RKO (cell line): ENCODE measurements around the gene LHX3.

Source experiments
- DNase-seq: peaks from one replicate; pipeline ENCODE4 v3.0.0-alpha.2; 2016; ENCODE audit warnings: low spot score

LHX3 gene

DNA sequence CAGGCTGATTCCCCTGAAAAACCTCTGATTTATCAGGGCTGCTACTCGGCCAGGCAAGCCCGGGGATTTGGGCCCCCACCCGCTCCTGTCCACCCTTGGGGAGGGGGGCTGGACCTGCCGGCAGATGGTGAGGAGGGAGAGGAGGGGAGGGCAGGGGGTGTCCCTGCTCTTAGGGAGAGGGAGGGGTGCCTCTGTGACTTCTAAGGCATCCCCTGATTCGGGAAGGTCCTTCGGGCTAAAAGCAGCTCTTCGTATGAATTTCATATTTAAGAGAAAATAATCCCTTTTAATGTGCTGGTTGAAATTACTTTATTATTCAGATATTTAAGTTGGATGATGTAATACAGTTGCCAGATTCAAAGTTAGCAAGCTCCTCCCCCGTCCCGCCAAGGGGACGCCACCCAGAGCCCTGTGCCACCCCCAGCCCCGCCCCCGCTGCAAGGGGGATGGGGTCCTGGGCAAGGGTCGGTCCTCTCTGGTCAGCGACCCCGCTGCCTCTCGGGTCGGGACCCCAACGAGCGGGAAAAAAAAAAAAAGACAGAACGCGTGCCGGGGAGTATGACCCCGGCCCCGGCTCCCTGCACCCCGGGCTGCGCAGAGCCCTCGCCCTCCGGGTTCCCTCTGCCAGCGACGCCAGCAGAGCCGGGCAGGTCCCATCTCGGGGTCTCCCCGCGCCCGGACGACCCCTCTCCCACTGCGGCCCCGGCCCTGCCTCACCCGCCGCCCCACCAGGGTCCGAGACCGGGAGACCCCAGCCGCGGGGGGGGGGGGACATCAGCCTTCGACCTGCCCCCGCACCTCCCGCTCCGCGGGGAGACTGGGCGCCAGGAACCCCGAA is 12.4 kb downstream of the LHX3 start:
- no peak for DNase-seq

DNA sequence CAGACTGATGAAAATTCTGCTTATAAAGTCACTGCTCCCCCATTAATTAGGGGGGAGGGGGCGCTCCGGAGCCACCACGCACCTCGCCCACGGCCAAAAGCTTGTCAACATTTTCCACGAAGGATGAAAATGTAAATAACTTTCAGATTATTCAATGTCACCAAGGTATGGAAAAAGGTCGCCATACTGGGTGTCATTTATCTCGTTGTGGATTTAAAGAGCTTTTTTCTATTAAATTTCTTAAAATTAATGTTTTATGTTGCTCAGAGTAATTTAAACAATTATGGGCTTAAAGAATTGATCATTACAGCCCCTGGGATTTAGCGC is 13.0 kb downstream of the LHX3 start:
- no peak for DNase-seq

DNA sequence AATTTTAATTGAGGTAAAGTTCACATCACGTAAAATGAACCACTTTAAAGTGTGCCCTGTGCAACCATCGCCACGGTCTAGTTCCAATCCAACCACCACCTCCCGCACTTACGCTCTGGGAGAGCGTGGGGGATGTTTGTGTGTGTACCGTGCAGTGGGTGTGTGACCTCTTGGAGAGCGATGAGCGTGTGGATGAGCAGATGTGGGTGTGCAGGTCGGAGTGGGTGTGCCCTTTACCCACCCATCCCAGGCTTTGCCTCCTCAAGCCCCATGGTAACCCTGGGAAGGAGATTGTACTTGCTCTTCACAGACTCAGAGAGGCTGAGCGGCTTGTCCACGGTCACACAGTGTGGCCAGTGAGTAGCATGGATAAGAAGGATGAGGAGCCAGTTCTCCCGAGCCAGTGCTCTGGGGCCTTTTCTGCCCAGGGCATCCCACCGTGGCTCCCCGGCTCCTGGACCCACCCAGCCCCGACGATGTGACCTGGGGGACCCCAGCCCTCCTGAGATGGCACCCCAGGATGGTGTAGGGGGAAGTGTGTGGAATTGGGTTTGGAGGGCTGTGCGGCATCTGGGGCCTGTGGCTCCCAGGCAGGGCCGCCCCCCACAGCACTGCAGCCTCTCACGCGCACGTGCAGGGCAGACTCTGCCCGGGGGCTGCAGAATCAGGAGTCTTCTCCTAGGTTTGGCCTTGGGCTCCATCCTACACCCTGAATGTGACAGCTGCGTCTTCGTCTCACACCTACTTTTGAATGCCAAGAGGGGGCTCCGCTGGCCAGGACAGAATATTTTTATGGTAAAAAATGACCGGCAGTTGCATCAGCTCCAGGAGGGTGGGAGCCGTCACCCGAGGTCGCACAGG is 13.6 kb downstream of the LHX3 start:
- DNase-seq, result no peak

DNA sequence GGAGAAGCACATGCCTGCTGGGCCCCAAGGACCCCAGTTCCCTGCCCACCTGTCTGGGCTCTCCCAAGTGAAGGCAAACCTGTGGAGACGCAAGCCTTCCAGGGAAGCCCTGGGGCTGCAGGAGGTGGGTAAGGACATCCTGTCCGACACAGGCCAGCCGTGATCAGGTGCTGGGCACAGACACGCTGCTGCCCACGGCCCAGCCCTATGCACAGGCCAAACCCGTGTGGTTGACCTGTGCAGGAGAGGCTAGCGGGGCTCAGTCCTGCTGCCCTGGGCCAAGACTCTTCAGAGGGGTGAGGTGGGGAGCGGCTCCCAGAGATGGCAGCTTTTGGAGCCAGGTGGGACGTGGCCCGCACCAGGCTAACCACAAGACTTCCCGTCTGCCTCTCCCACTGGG is 14.3 kb downstream of the LHX3 start:
- DNase-seq, result no peak

DNA sequence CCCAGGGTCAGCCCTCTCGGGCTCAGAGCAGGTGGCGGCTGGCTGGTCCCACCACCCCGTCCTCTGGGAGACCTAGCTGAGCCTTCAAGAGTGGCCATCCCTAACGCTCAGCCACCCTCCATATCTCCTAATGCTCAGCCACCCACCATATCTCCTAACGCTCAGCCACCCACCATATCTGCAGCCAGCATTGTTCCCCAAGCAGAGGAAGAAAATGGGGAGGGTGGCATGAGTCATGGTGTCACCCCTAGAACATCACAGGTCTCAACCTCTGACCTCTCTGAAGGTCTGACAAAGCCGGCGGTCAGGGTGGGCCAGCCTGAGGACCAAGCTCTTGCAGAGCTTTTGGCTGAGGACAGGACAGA is 14.7 kb downstream of the LHX3 start:
- DNase-seq, result no peak

DNA sequence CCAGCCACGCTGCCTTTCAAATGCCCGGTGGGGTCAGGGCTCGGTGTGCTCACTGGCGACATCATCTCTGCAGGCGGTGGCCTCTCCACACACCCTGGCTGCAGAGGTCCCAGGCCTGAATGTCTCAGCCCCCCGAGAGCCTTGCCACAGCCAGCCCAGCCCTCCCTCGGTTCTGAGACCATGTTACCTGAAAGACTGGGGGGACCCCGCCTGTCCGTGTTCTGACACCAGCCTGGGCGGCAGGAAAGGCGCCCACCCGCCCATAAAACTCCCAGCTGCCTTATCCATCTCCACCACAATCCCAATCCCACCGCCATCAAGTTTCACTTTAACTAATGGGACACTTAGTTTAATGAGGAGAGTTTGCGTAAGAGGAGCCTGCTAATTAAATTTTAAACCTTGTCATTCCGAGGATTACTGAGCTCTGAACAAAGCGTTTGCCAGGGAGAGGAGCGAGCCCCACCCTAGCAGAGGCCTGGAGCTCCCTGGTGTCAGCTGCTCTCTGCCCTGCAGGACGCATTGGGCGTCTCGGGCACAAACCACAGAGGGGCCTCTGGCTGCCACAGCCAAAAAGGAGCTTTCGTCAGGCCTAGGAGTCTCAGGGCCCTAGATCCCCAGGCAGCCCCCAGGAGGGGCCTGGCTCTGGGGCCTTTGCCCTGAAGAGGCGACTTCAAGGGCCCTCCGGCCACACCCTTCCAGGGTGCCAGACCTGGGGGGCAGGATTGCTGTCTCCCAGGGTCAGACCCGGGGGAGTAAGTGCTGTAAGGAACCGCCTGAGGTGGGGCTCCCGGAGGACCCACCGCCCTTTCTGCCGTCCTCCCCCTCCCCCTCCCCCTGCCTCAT is 15.3 kb downstream of the LHX3 start:
- no peak for DNase-seq

DNA sequence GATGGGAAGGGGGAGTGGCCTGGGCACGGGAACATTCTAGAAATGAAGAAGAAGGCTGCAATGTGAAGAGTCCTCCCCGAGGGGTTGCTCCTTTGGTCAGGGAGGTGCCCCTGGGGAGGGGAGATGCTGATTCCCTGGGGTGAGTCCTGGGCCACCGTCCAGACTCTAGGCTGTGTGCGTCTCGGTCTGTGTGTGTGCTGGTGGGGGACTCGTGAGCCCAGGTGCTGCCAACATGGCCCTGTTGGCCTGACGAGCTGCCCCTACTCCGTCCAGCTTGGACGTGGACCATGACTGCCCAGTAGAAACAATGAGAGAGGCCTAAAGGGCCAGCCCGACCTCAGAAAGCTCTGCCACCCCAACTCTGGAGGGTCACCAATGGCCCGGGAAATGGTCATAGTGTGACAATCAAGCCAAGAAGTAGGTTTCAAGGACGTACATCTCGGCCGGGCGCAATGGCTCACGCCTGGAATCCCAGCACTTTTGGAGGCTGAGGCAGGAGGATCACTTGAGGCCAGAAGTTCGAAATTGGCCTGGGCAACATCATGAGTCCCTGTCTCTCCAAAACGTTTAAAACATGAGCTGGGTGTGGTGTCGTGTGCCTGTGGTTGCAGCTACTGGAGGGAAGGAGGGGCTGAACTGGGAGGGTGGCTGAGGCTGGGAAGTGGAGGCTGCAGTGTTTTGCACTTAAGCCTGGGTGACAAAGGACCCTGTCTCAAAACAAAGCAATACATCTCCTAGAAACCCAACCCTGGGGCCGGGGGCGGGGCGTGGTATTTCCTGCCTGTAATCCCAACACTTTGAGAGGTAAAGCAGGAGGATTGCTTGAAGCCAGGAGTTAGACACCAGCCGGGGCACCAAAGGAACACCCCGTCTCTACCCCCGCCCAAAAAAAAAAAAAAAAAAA is 17.0 kb downstream of the LHX3 start:
- no peak for DNase-seq

DNA sequence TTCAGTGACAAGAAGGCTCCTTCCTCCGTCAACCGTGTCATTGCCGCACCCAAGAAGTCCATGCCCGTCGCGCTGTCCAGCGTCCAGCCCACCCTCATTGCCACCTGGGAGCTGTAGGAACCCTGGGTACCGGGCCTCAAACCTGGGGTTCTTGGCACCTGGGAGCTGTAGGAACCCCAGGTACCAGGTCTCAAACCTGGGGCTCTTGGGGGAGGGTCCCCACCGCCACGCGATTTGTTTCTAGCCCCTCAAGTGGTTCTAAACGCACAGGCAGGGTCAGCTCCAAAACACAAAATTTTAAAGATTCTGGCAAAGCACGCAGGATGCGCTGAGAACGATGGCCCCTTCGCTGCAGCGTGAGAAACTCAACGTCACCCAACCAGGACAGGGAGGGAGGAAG is 17.7 kb downstream of the LHX3 start:
- no peak for DNase-seq

DNA sequence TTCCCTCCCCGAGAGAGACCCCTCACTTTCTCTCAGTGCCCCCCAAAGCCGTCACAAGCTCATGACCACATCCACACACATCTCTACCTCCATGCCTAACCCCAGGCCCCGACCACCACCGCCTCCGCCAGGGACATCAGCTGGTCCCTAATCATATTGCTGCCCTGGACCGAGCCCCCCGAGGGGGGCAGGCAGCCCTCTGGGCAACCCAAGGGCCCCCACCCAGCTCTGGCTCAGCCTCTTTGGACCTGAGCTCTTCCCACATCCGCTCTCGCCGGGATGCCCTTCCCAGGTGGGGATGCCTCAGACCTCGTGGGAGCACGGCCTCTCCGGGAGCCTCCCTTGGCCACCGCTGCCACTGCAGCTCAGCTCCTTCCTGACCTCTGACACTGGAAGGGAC is 18.5 kb downstream of the LHX3 start:
- no peak for DNase-seq

DNA sequence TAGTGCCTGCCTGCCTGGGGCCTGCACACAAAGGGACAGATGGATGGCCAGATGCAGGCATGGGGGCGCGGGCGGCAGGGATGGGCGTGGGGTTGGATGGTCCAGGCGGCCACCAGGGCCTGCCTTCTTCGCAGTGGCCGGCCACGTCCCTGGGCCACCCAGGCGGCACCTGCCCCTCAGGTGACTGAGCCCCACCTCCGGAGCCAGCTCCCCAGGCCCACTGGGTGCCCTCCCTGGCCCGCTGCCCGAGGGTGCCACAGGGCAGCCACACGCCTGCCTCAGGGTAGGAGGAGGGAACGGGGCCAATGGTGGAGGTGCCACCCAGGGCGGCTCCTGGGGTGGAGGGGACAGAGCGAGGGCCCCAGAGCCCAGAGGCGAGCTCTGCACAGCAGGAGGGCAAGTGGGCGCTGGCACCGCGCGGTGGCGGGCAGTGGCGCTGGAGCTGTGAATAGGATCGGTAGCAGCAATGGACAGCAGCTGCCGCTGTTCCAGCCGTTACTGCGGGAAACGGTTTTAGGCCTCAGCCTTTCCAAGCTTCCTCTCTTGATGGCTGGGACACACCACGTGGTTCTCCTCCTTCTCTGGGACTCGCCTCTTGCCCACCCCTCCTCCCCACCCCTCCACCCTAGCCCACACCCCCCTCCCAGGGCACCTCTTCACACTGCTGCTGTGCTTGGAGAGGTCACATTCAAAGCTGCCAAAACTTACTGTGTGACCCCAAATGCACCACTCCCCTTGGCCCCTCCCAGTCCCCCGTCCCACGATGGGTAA is 19.1 kb downstream of the LHX3 start:
- DNase-seq, result no peak

DNA sequence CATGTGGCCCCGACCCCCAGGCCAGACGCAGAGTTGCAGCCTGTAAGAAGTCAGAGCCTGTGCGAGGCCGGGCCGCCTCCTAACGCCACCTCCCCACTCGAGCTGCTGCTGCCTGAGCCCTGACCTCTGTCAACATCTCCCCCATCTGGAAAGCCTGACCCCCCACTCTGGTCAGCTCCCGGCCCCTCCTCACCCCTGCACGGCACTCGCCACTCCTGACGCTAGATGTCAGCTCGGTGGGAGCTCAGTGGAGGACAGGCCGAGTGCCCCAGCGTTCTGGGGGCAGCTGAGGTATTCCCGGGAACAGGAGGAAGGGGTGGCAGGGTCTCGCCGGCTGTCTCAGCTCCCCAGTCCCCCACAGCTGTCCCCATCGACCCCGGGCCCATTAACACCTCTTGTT is 19.9 kb downstream of the LHX3 start:
- no peak for DNase-seq

DNA sequence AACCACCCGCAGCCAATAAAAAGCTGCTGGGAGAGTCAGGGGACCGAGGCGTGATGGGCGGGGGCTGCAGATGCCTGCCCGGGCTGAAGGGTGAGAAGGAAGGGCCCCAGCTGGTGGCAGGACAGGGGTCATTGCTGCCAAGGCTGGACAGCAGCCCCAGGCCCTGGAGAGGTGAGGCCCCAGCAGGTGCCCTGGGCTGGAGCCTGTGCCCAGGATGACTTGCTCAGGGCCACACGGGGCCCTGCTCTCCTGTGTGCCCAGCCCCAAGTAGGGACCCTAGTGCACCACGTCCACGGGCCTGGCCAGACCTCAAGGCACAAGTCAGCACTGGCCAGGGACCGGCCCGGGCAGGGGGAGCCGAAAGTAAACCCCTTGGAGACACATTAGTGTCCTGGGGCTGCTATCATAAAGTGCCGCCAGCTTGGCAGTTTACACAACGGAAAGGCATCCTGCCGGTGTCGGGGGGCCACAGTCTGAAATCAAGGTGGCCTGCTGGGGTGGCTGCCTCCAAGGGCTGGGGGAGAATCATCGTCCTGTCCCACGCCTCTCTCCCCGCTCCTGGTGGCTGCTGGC is 22.0 kb downstream of the LHX3 start:
- no peak for DNase-seq

DNA sequence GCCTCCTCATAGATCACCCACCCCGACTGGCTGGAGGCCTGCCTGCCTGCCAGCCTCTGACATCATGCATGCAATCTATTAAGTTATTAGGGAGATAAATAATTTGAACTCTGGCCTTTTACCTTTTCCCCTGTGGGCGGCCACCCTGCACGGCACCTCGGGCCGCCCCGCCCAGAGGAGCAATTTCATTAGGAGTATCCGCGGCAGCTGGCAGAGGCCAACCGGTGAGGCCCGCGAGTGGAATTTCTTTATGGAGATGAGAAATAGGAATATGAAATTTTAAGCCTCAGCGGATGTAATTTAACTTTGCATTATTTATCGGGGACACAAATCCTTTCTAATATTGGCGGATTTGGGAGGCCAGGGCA is 22.5 kb downstream of the LHX3 start:
- DNase-seq, result no peak

DNA sequence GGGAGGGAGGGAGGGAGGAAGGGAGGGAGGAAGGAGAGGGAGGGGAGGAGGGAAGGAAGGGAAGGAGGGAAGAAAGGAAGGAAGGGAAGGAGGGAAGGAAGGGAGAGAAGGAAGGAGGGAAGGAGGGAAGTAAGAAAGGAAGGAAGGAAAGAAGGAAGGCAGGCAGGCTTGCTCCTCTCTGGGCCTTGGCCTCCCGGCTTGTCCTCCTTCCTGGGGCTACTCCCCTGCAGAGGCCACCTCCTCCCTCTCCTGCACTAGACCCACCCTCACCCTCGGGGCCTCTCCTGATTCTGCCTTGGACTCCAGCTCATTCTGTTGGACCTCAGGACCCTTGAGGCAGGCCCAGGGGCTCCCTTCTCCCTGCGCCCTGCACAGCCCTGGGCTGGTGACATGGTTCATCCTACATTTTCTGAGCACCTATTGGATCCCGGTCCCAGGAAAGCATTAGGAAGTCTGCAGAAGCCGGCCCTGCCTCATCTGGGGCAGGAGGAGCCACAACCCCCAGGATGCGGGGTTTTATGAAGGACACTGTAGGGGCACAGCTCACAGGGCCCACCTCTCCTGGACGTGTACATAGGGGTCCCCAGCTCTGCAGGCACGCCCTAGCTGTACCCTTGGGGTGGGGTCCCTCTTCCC is 23.0 kb downstream of the LHX3 start:
- DNase-seq, result no peak

DNA sequence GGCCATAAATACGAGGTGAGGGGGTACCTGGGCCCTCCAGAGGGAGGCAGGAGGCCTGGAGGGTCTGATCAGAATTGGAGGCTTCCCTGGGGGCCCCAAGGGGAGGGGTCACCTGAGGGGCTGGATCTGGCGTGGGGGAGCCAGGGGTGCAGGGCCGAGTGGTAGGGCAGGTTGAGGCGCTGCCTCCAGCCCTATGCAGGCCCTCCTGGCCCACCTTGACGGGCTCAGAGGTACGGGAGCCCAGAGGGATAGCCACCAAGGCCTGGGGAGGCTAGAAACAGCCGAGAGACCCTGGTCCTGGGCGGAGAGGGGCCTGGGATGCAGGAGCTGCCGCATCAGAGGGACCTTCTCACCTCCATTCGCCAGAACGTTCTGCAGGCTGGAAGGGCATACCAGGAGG is 24.3 kb downstream of the LHX3 start:
- DNase-seq, result no peak

DNA sequence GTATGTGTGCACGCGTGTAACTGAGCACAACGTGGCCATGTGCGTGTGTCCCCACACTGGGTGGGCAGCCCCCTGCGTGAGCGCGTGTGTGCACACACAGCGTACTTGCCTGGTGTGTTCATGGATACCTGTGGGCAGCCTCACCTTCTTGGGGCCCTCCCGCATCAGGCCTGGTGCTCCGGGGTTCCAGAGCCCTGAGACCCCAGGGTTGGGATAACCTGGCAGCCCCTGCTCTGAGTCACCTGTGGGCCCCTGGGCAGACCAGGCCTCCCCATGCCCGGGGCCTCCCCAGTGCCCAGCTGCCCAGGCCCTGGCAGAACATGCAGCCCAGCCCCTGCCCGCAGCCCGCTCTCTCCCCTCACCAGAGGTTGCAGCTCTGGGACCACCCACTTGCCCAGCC is 25.2 kb downstream of the LHX3 start:
- no peak for DNase-seq

DNA sequence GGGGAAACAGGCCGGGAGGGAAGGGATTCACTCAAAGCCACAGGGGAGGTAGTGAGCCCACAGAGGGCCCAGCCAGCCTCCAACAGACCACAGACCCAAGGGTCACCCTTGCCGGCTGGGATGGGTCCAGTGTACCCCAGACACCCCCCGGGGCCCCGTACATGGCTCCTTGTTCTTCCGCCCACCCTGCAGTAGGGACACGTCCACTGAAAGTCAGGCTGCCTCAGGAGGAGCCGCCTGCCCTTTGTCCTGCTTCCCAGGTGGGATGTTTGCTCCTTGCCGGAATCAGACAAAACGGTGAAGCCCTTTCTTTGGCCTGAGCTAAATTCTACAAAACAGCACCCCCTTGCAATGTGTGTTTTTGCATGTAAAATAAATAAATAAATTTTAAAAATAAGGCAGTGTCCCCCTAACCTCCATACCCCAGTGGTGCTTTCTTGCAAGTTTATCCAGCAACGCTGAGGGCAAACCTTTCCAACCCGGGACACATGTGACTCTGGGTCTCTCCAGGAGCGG is 25.8 kb downstream of the LHX3 start:
- DNase-seq, result no peak

DNA sequence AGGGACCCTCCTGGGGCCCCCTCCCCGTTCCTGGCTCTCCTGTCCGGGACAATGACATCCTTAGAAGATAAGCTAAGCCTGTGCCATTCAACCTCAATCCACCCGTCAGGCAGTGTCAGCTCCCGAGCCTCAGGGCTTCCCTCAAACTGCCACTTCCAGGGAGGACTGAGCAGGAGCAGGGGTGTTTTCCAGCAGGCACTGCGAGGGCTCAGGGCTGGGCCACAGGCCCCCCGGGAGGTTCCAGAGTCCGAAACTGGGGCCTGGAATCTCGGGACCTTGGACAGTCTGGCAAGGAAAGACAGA is 26.2 kb downstream of the LHX3 start:
- DNase-seq, result no peak

DNA sequence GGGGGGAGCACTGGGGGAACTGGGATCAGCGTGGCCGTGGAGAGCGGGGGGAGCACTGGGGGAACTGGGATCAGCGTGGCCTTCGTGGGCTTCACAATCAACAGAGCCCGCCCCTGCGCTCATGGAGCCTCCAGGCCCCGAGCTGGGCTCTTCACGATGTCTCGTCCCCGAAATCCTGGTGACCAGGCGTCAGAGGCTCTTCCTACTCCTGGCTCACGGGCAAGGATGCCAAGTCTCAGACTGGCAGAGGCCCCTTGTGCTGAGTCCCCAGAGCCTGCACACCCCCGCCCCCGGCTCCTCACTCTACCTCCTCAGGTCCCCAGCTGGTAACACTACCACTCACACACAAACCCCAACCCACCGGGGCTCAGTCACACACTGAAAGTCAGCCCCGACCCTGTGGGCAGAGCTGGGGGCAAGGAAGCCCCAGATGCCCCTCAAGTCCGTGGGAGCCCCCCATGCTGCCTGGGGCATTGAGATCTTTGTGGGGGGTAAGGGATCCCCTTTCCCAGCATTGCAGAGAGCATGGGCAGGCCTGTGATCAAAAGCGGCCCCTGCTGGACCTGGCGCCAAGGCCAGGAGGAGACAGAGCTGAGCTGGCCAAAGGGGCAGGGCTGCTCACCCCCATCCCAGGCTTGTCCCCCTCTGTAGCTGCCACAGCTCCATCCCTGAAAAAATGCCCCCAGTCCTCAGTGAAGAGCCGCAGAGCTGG is 26.7 kb downstream of the LHX3 start:
- no peak for DNase-seq
